ENCODE results near the gene PFN1. TPM values are rescaled to one million over a fixed set of nuclear protein-coding genes. Genes with fewer than 3 reads are reported as not detected.

The PFN1 gene
- total and polyA plus RNA-seq, 7 donors = 149 to 1,518 (median 232) TPM

- ATAC-seq = peak in 2 of 4 donors; percentile 9 to 33
- intact Hi-C loops (cut with DNase I) = loop anchor here (2.0 to 5.0 kb wide), 3 partner anchors 46 to 81 kb away; partner anchors contain the start of genes RNF167 (in 1 of the 2) and SLC25A11 (in 1 of the 2)
- peaks cover 20% of the 10 kb centered on the region for H3K4me1 ChIP-seq
- TF ChIP-seq CTCF (IDR thresholded peaks at IDR 0.05) = no peak
- H3K27me3 ChIP-seq (ENCODE audit: insufficient read depth in 3 of 3, low read length in 2 of 3) = no peaks in the 10 kb centered on the region
- H3K9me3 ChIP-seq = no peaks in the 10 kb centered on the region
- peaks cover 0 to 30% of the 10 kb centered on the region in 2 donors for H3K36me3 ChIP-seq (ENCODE audit: insufficient read depth in 1 of 2, low read depth in 1 of 2)
- H3K27ac ChIP-seq = peak overlapping the region; percentile 97
- WGBS, 3 donors = 1 to 2% (median 2%) methylated on average over 27 to 30 of the region's 30 CpGs
- H3K4me3 ChIP-seq = peak overlapping the region; percentile 94
- DNase-seq = peak; percentile 39 to 74
Measured at GRCh38 chr17:4987767-4988567, 39.6 kb upstream of the PFN1 start.

GRCh38 chr17:4986951-4987766 lies 38.8 kb upstream of the PFN1 start, which contains the start of gene CAMTA2:
TSS of gene CAMTA2 (minus strand) at chr17:4987675. CDS start at chr17:4986222, 1,453 bp downstream.
- intact Hi-C loops (cut with DNase I) = loop anchor here (2.0 to 5.0 kb wide), 3 partner anchors 45 to 80 kb away; partner anchors contain the start of genes RNF167 (in 1 of the 2) and SLC25A11 (in 1 of the 2)
- peak; percentile 93 to 97 for DNase-seq
- H3K4me1 ChIP-seq = peaks cover 20% of the 10 kb centered on the region

GRCh38 chr17:4986403-4986802 lies 38.1 kb upstream of the PFN1 start:
- H3K27me3 ChIP-seq (ENCODE audit: insufficient read depth in 3 of 3, low read length in 2 of 3) = no peaks in the 10 kb centered on the region
- H3K36me3 ChIP-seq (ENCODE audit: insufficient read depth in 1 of 2, low read depth in 1 of 2) = peaks cover 2 to 46% of the 10 kb centered on the region in 2 donors
- intact Hi-C loops (cut with DNase I) = loop anchor here (2.0 to 5.0 kb wide), 3 partner anchors 44 to 79 kb away; partner anchors contain the start of genes RNF167 (in 1 of the 2) and SLC25A11 (in 1 of the 2)
- peak overlapping the region; percentile 94 for H3K4me3 ChIP-seq
- no peak for ATAC-seq
- TF ChIP-seq CTCF (IDR thresholded peaks at IDR 0.05) = no peak
- peaks cover 20% of the 10 kb centered on the region for H3K4me1 ChIP-seq
- WGBS, 3 donors = 35 to 46% (median 41%) methylated on average over 5 of the region's 5 CpGs
- no peaks in the 10 kb centered on the region for H3K9me3 ChIP-seq
- H3K27ac ChIP-seq = peak overlapping the region; percentile 97
- DNase-seq = no peak

More at GRCh38 chr17:4986951-4987766, 38.8 kb upstream of the PFN1 start, which contains the start of gene CAMTA2:
- TF ChIP-seq CTCF (IDR thresholded peaks at IDR 0.05) = peak; percentile 79
- Histone ChIP-seq H3K9me3 (no peaks in the 10 kb centered on the region), H3K4me3 (peak within 1 kb of the TSS; percentile 94), H3K27ac (peak within 1 kb of the TSS; percentile 97), H3K27me3 (ENCODE audit: insufficient read depth in 3 of 3, low read length in 2 of 3) (no peaks in the 10 kb centered on the region), H3K36me3 (ENCODE audit: insufficient read depth in 1 of 2, low read depth in 1 of 2) (peaks cover 2 to 38% of the 10 kb centered on the region in 2 donors)
- 0 to 1% (median 0%) methylated on average over 44 to 78 of the region's 78 CpGs for WGBS, 3 donors
- ATAC-seq = peak; percentile 92 to 96 (median 95)

GRCh38 chr17:4982305-4982704 lies 34.0 kb upstream of the PFN1 start:
- Histone ChIP-seq H3K4me3 (no peak overlapping the region), H3K27ac (no peak overlapping the region), H3K36me3 (ENCODE audit: insufficient read depth in 1 of 2, low read depth in 1 of 2) (peaks cover 7 to 86% of the 10 kb centered on the region in 2 donors), H3K4me1 (peaks cover 13% of the 10 kb centered on the region), H3K9me3 (no peaks in the 10 kb centered on the region), H3K27me3 (ENCODE audit: insufficient read depth in 3 of 3, low read length in 2 of 3) (no peaks in the 10 kb centered on the region)
- TF ChIP-seq CTCF (IDR thresholded peaks at IDR 0.05) = no peak
- no peak for DNase-seq
- ATAC-seq = no peak
- WGBS, 3 donors = 60 to 68% (median 61%) methylated on average over 5 of the region's 5 CpGs
- intact Hi-C loops (cut with DNase I) = loop anchor here in 1 of 2 donors (5.0 kb wide), 2 partner anchors 45 to 80 kb away; no protein-coding TSS in a partner anchor
